ENCODE measurements around the gene HLA-DQB1. TPM values are rescaled to one million over a fixed set of nuclear protein-coding genes. Genes with fewer than 3 reads are reported as not detected.

Gene HLA-DQB1
- total RNA-seq, 1 experiment from 2014 or later: 3.8 TPM

DNA sequence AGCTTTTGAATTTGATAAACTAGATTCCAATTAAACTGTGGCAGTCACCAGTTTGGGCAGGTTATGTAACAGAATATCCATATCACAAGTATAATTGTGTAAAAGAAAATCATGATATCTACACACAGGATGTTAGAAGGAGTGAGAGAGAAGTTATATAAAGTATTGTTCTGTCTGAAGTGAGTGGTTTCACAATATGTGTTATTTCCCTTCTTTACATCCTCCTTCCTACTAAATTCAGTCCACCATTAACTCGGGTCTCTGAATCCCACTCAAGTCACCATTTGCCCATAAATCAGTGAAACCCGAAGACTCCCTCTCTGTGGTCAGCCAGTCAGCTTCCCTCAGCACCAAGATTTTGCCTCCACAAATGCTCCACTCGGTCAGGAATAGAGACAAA lies 796 bp downstream of the HLA-DQB1 start:
- no peak overlapping the region for H2AFZ ChIP-seq
- no peak overlapping the region for H3K4me2 ChIP-seq
- no TSS peak for BruUV-seq (replicated peaks)
- no peaks in the 10 kb centered on the region for H3K79me2 ChIP-seq (ENCODE audit: low read depth)
- H3F3A ChIP-seq (ENCODE audit: insufficient read depth, low read depth): no peaks in the 10 kb centered on the region
- no peak overlapping the region for H3K4me3 ChIP-seq
- ChIA-PET POLR2A (ENCODE audit: unreplicated experiment) (no interaction called here), CTCF (no interaction called here)
- peaks cover 9% of the 10 kb centered on the region; the same call in 1 of the 2 replicates for H3K27me3 ChIP-seq (ENCODE audit: insufficient read depth, low read depth)
- intact Hi-C loops (cut with micrococcal nuclease; ENCODE audit: unreplicated experiment): no loop called here
- no peaks in the 10 kb centered on the region for H4K20me1 ChIP-seq (ENCODE audit: insufficient read depth)
- H3K36me3 ChIP-seq (ENCODE audit: low read depth): no peaks in the 10 kb centered on the region
- no peaks in the 10 kb centered on the region for H3K4me1 ChIP-seq (replicated peaks; ENCODE audit: insufficient read depth)
- no peak for DNase-seq
- TF ChIP-seq, protein P1, sequence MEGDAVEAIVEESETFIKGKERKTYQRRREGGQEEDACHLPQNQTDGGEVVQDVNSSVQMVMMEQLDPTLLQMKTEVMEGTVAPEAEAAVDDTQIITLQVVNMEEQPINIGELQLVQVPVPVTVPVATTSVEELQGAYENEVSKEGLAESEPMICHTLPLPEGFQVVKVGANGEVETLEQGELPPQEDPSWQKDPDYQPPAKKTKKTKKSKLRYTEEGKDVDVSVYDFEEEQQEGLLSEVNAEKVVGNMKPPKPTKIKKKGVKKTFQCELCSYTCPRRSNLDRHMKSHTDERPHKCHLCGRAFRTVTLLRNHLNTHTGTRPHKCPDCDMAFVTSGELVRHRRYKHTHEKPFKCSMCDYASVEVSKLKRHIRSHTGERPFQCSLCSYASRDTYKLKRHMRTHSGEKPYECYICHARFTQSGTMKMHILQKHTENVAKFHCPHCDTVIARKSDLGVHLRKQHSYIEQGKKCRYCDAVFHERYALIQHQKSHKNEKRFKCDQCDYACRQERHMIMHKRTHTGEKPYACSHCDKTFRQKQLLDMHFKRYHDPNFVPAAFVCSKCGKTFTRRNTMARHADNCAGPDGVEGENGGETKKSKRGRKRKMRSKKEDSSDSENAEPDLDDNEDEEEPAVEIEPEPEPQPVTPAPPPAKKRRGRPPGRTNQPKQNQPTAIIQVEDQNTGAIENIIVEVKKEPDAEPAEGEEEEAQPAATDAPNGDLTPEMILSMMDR (conservative IDR thresholded peaks at IDR 0.05): no peak
- no peak for TF ChIP-seq EZH2 (IDR thresholded peaks at IDR 0.05; ENCODE audit: low read depth)
- H3K9me3 ChIP-seq (ENCODE audit: insufficient read depth, low read depth): no peaks in the 10 kb centered on the region
- no peaks in the 10 kb centered on the region for H3K9me2 ChIP-seq (ENCODE audit: insufficient read depth)
- H3K27ac ChIP-seq: no peak overlapping the region

DNA sequence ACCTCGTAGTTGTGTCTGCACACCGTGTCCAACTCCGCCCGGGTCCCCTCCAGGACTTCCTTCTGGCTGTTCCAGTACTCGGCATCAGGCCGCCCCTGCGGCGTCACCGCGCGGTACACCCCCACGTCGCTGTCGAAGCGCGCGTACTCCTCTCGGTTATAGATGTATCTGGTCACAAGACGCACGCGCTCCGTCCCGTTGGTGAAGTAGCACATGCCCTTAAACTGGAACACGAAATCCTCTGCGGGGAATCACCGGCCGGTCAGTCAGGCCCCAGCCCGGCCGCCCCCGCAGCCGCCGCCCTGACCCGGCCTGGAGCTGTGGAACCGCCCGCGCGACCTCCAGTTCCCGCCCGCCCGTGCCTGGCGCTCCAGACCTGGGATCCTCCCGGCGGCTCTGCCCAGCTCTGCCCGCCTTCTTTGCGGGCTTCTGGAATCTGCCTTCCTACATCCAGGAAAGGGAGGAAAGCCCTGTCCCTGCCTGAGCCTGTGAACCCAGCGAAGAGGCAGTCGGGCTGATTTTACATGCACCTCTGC lies 1.6 kb downstream of the HLA-DQB1 start:
- ChIA-PET CTCF (no interaction called here), POLR2A (ENCODE audit: unreplicated experiment) (no interaction called here)
- no peak for DNase-seq
- TF ChIP-seq, protein P1 (conservative IDR thresholded peaks at IDR 0.05): no peak
- no peak for TF ChIP-seq EZH2 (IDR thresholded peaks at IDR 0.05; ENCODE audit: low read depth)
- no peak overlapping the region for H3K4me3 ChIP-seq
- no peaks in the 10 kb centered on the region for H3K36me3 ChIP-seq (ENCODE audit: low read depth)
- intact Hi-C loops (cut with micrococcal nuclease; ENCODE audit: unreplicated experiment): no loop called here
- H3K4me1 ChIP-seq (replicated peaks; ENCODE audit: insufficient read depth): no peaks in the 10 kb centered on the region
- no peak overlapping the region for H3K4me2 ChIP-seq
- H3K27me3 ChIP-seq (ENCODE audit: insufficient read depth, low read depth): peaks cover 10% of the 10 kb centered on the region
- no peak overlapping the region for H3K27ac ChIP-seq
- no TSS peak for BruUV-seq (replicated peaks)
- no peak overlapping the region for H2AFZ ChIP-seq
- H3K9me2 ChIP-seq (ENCODE audit: insufficient read depth): no peaks in the 10 kb centered on the region
- no peaks in the 10 kb centered on the region for H4K20me1 ChIP-seq (ENCODE audit: insufficient read depth)
- no peaks in the 10 kb centered on the region for H3K9me3 ChIP-seq (ENCODE audit: insufficient read depth, low read depth)
- no peaks in the 10 kb centered on the region for H3F3A ChIP-seq (ENCODE audit: insufficient read depth, low read depth)
- H3K79me2 ChIP-seq (ENCODE audit: low read depth): no peaks in the 10 kb centered on the region

DNA sequence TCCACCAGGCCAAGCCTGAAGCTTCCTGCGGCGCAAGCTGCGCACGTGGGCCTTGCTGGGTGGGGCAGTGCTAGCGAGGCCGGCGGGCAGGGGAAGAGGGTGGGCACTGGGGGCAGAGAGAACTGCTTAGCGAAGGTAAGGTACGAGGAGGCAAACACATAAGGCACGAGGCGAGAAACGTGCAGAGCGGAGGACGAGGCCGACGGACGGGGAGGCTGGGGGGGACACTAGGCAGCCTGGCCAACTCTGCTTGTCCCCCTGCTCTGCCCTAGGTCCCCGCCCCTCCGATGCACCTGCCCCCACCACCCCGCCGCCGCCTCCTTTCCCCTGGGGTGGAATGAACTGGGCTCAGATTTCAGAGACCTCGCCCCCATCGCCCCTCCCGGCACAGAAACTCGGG lies 2.1 kb downstream of the HLA-DQB1 start:
- Histone ChIP-seq H3K4me3 (no peak overlapping the region), H3K27ac (no peak overlapping the region), H3K4me1 (replicated peaks; ENCODE audit: insufficient read depth) (no peaks in the 10 kb centered on the region), H3K36me3 (ENCODE audit: low read depth) (no peaks in the 10 kb centered on the region), H3K9me3 (ENCODE audit: insufficient read depth, low read depth) (no peaks in the 10 kb centered on the region), H3K9me2 (ENCODE audit: insufficient read depth) (no peaks in the 10 kb centered on the region), H3F3A (ENCODE audit: insufficient read depth, low read depth) (no peaks in the 10 kb centered on the region), H3K4me2 (no peak overlapping the region), H3K27me3 (ENCODE audit: insufficient read depth, low read depth) (peaks cover 13% of the 10 kb centered on the region), H2AFZ (no peak overlapping the region), H3K79me2 (ENCODE audit: low read depth) (no peaks in the 10 kb centered on the region), H4K20me1 (ENCODE audit: insufficient read depth) (no peaks in the 10 kb centered on the region)
- ChIA-PET CTCF (no interaction called here), POLR2A (ENCODE audit: unreplicated experiment) (no interaction called here)
- intact Hi-C loops (cut with micrococcal nuclease; ENCODE audit: unreplicated experiment): no loop called here
- no TSS peak for BruUV-seq (replicated peaks)
- no peak for DNase-seq
- TF ChIP-seq, protein P1 (conservative IDR thresholded peaks at IDR 0.05): no peak
- TF ChIP-seq EZH2 (IDR thresholded peaks at IDR 0.05; ENCODE audit: low read depth): no peak
